SW480 (cell line): ENCODE measurements around the gene TMPRSS7.
A peak's percentile ranks its signal among the peaks of the same experiment; 100 is the strongest.
"Not testable (repeated sequence)": the region's sequence is repeated elsewhere in the genome, so short reads cannot be mapped to it uniquely, and the experiment has no call there.

Source experiments
- DNase-seq: peaks from one replicate; pipeline ENCODE4 v3.0.0-alpha.2; 2016; ENCODE audit warnings: low spot score

The TMPRSS7 gene

GRCh38 chr3:112012205-112012992, 22.1 kb upstream of the TMPRSS7 start:
- no peak for DNase-seq

GRCh38 chr3:112013058-112013783, 21.3 kb upstream of the TMPRSS7 start:
- DNase-seq = peak; percentile 75

- DNase-seq = no peak
Measured at GRCh38 chr3:112013784-112014143, 20.8 kb upstream of the TMPRSS7 start.

GRCh38 chr3:112017091-112017490, 17.4 kb upstream of the TMPRSS7 start:
- DNase-seq = no peak

GRCh38 chr3:112018712-112019111, 15.8 kb upstream of the TMPRSS7 start:
- no peak for DNase-seq

- no peak for DNase-seq
Measured at GRCh38 chr3:112019716-112020115, 14.8 kb upstream of the TMPRSS7 start.

- no peak for DNase-seq
Measured at GRCh38 chr3:112020674-112021085, 13.9 kb upstream of the TMPRSS7 start.

- no peak for DNase-seq
Measured at GRCh38 chr3:112027142-112027541, 7.4 kb upstream of the TMPRSS7 start.

- DNase-seq = no peak
Measured at GRCh38 chr3:112027826-112028225, 6.7 kb upstream of the TMPRSS7 start.

- no peak for DNase-seq
Measured at GRCh38 chr3:112030901-112031300, 3.6 kb upstream of the TMPRSS7 start.

GRCh38 chr3:112032098-112032731, 2.3 kb upstream of the TMPRSS7 start:
- no peak for DNase-seq

- DNase-seq = no peak
Measured at GRCh38 chr3:112035241-112035640, 705 bp downstream of the TMPRSS7 start.

- DNase-seq = not testable (repeated sequence)
Measured at GRCh38 chr3:112037194-112037593, 2.7 kb downstream of the TMPRSS7 start.

GRCh38 chr3:112038863-112039262, 4.3 kb downstream of the TMPRSS7 start:
- peak; percentile 23 for DNase-seq

- no peak for DNase-seq
Measured at GRCh38 chr3:112041321-112041720, 6.8 kb downstream of the TMPRSS7 start.

GRCh38 chr3:112042842-112043280, 8.3 kb downstream of the TMPRSS7 start:
- peak; percentile 88 for DNase-seq

- DNase-seq = peak; percentile 80
Measured at GRCh38 chr3:112043621-112044201, 9.2 kb downstream of the TMPRSS7 start.

- no peak for DNase-seq
Measured at GRCh38 chr3:112046599-112046998, 12.1 kb downstream of the TMPRSS7 start.

GRCh38 chr3:112047264-112047663, 12.7 kb downstream of the TMPRSS7 start:
- DNase-seq = no peak

GRCh38 chr3:112048911-112049310, 14.4 kb downstream of the TMPRSS7 start:
- DNase-seq = no peak

GRCh38 chr3:112053229-112053628, 18.7 kb downstream of the TMPRSS7 start:
- no peak for DNase-seq

- DNase-seq = peak; percentile 7
Measured at GRCh38 chr3:112056451-112056929, 22.0 kb downstream of the TMPRSS7 start.
